ENCODE data around the gene GCNT4. TPM values are rescaled to one million over a fixed set of nuclear protein-coding genes. Genes with fewer than 3 reads are reported as not detected.
A peak's percentile ranks its signal among the peaks of the same experiment; 100 is the strongest.

Gene GCNT4
- total RNA-seq, 1 donor from 2014 or later = 0.35 TPM

DNA sequence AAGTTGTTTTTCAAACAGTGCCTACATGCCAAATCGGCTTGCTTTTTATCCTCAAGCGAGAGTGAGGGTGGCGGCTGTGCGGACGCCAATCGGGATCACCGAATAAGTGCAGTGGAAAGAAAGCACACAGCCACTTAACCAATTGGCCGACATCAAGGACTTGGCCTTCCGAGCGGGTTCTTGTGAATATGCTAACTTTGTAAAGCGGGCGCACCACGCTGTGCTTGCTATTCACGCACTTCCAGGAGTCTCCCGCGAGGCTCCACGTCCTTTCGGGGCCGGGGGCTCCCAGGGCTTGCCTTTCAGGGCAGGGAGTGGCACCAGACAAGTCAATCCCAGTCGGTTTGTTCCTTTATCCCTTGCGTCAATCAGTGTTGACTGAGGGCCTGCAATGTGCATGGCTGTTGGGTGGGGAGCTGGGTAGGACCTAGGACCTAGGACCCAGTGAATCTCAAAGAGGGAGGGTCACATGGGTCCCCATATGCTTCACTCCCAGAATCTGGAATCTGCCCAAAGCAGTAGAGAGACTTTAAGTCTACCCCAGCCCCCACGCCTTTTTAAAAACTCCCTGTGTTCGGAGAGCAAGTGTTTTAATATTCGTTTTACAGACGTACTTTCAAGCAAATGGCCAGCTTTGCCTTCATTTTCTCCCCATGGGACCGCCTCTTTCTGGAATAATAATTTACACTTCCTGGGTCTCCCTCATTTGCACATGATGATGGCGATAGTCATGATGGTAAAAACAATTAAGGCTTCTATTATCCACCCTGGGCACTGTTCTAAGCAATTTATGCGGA lies 2.0 kb upstream of the GCNT4 start:
- ATAC-seq (peak; percentile 12), DNase-seq (ENCODE audit: missing footprints) (no peak)
- intact Hi-C loops (cut with DNase I) = loop anchor here (10.0 kb wide), 1 partner anchor 280 kb away; the partner anchor contains the start of gene HMGCR

DNA sequence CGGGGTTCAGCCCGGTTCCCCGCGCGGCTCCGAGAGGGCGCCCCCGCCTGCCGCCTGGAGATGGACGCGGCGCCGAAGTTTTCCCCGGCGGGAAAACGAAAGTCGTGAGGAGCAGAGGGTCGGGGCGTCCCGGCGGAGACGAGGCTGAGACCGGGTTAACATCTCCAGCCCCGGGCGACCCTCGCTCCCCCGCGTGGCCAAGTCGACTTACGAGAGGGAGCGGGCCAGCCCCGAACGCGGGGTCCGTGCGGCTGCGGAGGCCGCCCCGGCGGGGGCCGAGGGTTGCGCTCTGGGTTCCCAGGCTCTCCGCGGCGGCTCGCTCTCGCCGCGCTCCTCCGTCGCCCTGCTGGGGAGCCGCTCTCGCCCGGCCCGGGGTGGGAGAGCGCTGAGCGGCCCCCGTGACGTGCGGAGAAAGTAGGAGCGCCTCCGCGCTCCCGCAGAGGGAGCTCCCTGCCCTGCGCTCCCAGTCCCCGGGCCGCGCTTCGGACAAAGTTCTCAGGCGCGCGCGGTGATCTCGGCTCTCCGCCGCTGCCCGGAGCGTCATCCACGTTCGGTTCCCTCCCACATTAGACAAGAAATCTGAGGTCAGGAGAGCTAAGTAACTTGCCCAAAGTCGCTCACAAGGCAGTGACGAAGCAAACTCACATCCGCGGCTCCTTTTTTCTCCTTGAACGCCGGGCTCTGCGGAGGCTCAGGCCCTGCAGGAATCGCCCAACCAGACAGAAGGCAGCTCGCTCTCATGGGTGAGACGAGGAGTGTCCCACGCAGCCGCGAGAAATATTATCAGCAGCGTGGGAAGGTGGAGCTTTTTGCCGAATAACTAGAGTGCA lies 1.2 kb upstream of the GCNT4 start:
- ATAC-seq (peak; percentile 58), DNase-seq (ENCODE audit: missing footprints) (peak; percentile 75)
- intact Hi-C loops (cut with DNase I) = loop anchor here (10.0 kb wide), 1 partner anchor 281 kb away; the partner anchor contains the start of gene HMGCR

DNA sequence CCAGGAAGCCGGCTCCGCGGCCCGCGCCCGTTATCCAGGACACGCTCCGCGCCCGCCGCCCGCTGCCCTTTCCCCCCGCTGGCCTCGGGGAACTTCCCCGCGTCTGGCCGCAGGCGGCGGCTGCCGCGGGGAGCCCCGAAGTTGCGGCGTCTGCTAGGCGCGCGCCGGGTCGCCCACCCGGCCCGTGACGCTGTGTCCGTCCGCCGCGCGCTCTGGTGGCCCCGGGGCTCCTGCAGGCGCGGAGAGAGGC lies 621 bp upstream of the GCNT4 start:
- intact Hi-C loops (cut with DNase I) = loop anchor here (10.0 kb wide), 1 partner anchor 282 kb away; the partner anchor contains the start of gene HMGCR
- no peak for ATAC-seq
- no peak for DNase-seq (ENCODE audit: missing footprints)

DNA sequence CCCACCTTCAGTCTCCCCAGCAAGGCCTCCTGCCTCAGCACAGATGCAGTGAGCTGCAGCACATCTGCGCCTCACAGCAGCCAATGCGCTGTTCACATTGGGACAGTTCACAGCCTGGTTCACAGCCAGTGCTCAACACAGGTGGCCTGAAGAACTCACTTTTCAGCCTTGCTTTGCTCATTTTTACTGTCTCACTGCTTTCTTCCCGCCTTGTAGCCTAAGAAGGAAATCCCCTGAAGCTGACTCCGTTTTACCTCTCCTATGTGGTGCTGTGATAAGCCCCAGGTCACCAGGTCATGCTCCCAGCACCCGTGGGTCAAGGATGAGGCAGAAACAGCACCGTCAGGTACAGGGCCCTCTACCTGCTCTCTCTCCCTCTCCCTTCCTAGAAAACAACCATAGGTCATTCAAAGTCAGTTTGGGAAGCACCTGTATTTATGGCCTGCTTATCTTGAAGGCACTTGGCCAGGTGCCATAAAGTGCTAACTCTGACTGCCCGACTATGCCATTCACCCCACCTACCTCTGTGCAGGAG lies 1.1 kb downstream of the GCNT4 start:
- intact Hi-C loops (cut with DNase I) = loop anchor here (10.0 kb wide), 1 partner anchor 284 kb away; the partner anchor contains the start of gene HMGCR
- no peak for ATAC-seq
- DNase-seq (ENCODE audit: missing footprints) = no peak

DNA sequence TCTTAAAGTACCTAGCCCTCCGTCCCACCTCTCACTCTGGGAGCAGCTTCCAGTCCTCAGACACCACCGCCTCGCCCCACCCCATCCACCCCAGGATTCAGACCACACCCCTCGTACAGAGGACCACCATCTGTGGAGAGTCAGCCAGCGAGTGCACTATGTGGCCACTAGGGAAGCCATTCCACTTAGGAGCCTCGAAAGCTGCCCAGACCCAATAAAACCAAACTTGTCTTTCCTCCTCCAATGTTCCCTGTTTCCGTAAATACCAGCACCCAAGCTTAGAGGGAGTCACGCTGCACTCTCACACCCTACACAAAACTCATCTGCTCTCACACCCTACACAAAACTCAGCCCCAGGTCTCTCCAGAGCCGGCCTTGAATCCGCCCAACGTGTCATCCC lies 1.9 kb downstream of the GCNT4 start:
- ATAC-seq (no peak), DNase-seq (ENCODE audit: missing footprints) (no peak)
- intact Hi-C loops (cut with DNase I) = loop anchor here (10.0 kb wide), 1 partner anchor 284 kb away; the partner anchor contains the start of gene HMGCR

DNA sequence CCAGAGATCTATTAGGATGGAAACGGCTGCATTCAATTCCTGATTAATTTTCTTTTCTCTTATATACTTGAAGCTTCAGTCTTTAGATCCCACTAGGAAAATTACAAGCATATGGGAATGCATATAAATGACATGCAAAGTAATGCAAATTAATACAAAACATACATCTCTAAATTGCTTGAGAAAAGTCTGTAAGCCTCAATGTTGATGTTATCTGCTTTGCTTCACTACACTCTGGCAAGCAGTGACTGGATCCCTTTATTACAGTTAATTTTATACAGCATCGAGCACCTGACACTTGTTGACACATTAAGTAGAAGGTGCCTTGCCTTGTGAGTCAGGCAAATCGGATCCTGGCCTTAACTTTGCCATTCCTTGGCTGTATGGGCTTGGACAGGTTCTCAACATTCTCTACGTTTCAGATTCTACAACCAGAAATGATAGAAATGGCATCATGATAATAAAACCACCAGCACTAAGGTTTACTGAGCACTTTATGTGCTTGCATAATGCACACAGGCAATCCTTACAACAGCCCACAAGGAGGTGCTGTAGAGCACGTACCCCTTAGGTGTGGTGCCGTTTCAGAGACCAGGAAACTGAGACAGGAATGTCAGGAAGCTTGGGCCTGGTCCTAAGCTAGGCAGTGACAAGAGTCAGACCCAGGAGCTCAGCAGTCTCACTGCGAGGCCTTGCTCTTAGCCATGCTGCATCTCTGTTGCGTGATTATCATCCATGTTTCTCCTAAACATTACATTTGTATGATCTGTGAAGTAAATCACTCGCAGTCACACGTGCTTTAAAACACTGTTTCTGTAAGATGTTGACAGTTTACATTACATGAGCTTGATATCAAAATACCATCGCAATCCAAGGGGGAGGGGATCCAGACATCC lies 2.7 kb downstream of the GCNT4 start:
- DNase-seq (ENCODE audit: missing footprints) (no peak), ATAC-seq (peak; percentile 29)
- intact Hi-C loops (cut with DNase I) = loop anchor here (5.0 to 10.0 kb wide), 2 partner anchors 285 to 1208 kb away; partner anchors contain the start of gene HMGCR

DNA sequence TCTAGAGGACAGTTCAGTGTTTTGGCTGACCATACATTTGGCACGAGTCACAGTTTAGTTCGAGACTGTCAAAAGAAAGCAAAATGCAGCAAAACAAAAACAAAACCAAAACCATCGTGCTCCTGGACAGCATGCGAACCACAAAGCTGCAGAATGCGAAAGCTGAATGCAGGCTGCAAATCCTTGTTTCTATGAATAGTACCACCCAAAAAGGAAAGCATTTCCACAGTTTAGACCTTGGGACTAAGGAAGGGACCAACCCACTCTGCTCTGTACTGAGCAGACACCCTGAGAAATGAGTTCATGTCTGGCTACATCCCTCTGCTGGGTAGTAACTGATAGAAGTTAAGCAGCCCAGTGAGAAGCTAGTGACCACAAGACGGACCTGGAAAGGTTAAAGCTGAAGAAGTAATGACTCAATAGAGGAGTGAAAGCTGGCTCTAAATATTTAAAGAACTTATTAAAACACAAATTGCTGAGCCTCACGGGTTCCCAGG lies 3.9 kb downstream of the GCNT4 start:
- no peak for ATAC-seq
- intact Hi-C loops (cut with DNase I) = loop anchor here (5.0 kb wide), 1 partner anchor 1209 kb away; no protein-coding TSS in a partner anchor
- DNase-seq (ENCODE audit: missing footprints) = no peak

DNA sequence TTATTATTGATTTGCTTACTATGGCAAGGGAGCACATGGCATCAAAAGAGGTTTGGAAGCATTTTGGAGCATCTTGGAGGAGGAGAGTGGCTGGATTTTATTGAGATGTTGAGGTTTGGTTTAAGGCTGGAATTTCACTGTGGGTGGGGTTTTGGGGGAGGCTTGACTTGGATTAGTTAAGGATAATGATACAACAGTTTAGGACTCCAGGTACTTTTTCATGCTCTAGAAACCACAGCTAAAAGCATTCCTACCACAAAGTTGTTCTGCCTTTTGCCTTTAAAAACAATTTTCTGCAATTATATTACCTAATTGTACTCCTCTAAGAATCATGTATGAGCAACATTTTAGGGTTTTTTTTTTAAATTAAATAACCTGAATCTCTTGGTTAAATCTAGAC lies 5.0 kb downstream of the GCNT4 start:
- ATAC-seq = no peak
- no peak for DNase-seq (ENCODE audit: missing footprints)
- intact Hi-C loops (cut with DNase I) = loop anchor here (5.0 kb wide), 1 partner anchor 1210 kb away; no protein-coding TSS in a partner anchor

DNA sequence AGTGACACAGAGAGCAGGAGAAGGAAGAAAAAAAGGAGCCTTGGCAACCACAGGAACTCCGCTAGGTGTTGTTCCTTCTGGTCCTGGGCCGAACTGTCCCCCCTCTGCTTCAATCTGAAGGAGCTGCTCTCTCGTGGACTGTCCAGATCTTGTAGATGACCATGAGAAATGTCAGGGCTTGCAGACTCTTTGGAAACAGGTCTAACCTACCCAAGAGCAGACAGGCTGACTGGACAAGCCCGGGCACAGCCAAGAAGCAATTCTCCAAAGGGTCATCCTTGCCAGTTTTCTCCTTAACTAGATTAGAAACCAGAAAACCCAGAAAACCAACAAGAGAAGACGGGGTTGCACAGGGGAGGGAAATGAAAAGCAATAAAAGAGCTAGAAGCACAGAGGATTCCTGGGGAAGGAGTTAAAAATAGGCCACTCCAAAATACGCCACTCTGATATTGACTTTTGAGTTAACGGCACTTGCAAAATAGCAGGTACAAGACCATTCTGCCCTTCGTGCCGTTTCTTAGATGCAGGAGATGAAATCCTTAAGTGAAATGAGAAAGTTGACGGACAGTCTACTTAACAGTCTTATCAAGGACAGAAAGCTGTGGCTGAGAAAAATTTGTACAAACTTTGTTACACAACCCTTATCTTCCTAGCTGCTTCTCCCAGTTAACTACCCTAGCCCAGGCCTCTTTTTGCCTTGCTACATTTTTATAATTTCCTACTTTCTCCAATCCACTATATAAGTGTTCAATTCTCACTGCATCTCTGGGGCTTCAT lies 5.8 kb downstream of the GCNT4 start:
- intact Hi-C loops (cut with DNase I) = loop anchor here (5.0 kb wide), 1 partner anchor 1211 kb away; no protein-coding TSS in a partner anchor
- ATAC-seq (no peak), DNase-seq (ENCODE audit: missing footprints) (no peak)

DNA sequence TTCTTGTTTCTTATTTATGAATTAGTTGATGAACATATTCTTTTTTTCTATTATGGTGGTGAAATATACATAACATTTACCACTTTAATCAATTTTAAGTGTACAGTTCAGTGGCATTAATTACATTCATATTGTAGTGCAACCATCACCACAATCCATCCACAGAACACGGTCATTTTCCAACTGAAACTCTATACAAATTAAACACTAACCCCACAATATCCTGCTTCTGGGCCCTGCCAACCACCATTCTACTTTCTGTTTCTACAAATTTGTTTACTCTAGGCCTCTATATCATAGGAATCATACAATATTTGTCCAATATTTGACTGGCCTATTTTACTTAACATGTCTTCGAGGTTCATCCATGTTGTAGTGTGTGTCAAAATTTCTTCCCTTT lies 7.3 kb downstream of the GCNT4 start:
- no peak for ATAC-seq
- intact Hi-C loops (cut with DNase I) = loop anchor here (5.0 kb wide), 1 partner anchor 1212 kb away; no protein-coding TSS in a partner anchor
- DNase-seq (ENCODE audit: missing footprints) = no peak

DNA sequence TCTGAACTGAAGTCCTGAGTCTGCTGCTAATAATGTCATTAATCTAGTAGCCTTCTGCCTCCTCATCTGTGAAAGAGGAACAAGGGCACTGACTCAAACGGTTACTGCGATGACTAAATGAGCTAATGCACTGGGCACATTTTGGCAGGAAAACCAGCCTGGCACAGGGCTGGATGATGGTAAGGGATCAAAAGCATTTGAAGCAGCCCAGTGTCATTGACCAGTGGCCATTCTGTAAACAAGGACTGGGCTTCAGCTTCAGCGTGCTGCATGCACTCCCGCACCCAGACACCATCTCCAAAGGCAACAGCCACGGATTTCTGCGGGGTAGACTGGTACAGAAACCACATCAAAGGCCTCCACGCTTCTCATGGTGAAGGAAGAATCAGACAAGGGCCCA lies 8.0 kb downstream of the GCNT4 start:
- DNase-seq (ENCODE audit: missing footprints) = no peak
- intact Hi-C loops (cut with DNase I) = no loop called here
- ATAC-seq = no peak

DNA sequence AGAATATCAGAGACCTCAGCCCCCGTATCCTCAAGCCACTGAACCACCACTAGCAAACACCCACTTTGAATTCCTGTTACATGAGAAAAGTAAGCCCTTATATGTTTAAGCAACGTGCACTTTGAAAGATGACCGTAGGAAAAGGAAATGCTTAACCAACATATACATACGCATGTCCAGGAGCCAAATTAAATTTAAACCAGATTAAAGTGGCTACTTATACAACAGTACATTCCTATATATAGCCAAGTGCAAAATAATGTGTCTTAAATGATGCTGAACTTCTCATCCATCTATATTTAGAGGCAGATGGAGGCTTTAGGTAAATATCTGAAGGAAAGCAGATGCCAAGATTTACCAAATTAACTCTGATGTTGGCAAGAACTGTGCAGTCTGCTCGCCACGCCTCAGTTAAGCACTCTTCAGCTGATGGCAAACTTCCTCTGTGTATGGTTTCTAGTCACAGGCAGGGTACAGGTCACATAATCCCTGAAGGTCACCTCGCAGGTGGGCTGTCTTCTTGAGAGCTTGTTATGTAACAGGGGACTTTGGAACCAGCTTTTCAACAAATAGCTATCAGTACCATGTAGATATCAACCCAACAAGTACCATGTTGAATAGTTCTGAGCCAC lies 8.6 kb downstream of the GCNT4 start:
- DNase-seq (ENCODE audit: missing footprints) (no peak), ATAC-seq (no peak)
- intact Hi-C loops (cut with DNase I) = no loop called here

DNA sequence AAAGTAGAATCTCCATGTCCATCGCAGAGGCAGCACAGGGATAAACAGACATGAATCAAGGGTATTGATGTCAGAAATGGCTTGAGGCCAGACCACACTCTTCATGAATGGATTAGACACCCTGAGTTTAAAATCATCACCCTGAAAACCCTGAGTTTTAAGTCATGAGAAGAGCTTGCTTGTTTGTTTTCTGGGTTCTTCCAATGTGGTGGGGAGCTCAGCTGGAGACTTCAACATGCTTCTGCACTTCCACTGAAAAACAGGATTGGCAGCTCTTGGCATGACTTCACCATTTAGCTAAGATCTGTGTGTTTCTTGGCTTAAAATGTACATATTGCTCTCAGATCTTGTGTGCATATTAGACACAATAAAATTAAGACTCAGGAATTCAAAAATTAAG lies 9.8 kb downstream of the GCNT4 start:
- intact Hi-C loops (cut with DNase I) = no loop called here
- no peak for DNase-seq (ENCODE audit: missing footprints)
- no peak for ATAC-seq

DNA sequence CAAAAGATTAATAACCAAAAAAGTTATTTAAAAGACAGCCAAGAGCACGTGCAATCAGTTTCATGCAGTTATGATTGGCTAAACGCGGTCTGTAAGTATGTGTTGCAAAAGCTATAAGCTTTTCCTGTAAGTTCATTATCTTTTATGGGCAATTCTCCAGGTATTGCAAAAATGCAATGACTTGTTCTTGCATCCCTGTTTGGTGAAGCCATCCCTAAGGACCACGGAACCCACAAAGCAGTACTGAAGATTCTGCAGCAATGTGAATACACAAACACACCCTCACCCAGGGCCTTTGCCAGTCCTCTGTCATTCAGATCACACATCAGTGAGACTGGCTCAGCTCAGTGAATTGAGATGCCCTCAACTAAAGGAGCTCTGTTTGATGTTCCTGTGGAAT lies 11.4 kb downstream of the GCNT4 start:
- DNase-seq (ENCODE audit: missing footprints) (no peak), ATAC-seq (no peak)
- intact Hi-C loops (cut with DNase I) = no loop called here

DNA sequence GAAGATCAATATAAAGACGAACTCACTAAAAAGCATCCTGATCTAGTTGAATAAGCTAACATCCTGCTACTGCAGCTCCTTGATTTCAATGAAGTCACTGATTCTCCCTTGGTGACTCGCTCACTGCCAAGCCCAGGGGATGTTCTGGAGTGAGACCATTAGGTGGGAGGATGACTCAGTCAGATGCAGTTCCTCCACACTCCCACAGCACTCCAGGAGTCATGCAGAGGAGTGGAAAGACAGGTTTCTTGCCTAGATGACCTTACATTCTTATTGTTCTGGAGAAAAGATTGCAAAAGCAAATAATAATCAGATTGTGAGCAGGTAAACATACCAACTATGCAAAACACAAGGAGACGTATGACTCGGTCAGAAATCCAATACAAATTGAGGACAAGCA lies 15.3 kb downstream of the GCNT4 start:
- no peak for ATAC-seq
- intact Hi-C loops (cut with DNase I) = no loop called here
- no peak for DNase-seq (ENCODE audit: missing footprints)

DNA sequence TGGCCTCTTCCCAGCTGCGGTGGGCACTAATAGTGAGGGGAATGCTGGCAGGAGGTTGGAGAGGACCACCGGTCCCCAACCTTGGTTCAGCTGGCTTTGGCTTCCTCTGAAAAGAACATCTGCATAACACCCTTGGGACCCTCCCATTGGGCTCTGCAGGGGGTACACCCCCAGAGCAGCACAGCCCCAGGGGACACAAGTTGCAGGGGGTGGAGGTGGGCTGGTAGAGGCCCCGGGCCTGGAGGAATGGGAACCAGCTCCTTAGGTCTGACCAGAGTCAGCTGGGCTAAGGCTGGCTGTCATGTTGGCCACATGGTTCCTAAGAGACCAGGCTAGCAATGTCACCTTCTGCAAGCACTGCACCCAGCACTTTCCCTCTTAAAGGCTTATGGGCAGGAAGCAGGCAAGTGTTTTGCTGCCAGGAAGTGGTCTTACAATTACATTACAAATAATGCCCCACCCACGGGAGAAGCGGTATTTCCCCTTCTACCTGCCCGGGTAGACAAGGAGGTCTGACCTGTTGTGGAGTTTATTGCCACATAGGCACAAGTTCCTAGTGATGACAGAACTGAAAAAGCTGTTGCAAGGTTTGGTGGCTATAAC lies 18.1 kb downstream of the GCNT4 start:
- DNase-seq (ENCODE audit: missing footprints) = no peak
- ATAC-seq = peak; percentile 10
- intact Hi-C loops (cut with DNase I) = no loop called here

DNA sequence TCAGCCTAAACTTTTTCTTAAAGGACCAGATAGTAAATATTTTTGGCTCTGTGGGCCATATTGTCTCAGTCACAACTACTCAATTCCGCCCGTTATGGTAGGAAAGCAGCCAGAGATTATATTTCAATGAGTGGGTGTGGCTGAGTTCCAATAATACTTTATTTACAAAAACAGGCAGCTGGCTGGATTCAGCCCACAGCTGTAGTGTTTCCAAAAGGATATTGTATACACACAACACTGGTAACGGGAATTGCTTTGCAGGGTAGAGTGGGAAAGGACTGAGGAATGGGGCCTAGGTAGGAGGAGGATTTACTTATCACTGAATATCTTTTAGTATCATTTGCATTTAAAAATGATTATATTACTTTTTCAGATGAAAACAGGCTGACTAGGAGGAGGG lies 21.0 kb downstream of the GCNT4 start:
- ATAC-seq = no peak
- intact Hi-C loops (cut with DNase I) = no loop called here
- no peak for DNase-seq (ENCODE audit: missing footprints)
